Astrocyte (in vitro differentiated cells and primary cell): Measurements from ENCODE around the gene SUGP2. TPM values are rescaled to one million over a fixed set of nuclear protein-coding genes. Genes with fewer than 3 reads are reported as not detected.

ENCODE experiments used
- DNase-seq: peaks from one replicate; pipeline ENCODE4 v3.0.0-alpha.2; 2010; ENCODE audit warnings: low read depth
- FAIRE-seq: peaks from 2 replicates; lab custom pipeline; 2011; peaks lifted over from hg19 to GRCh38; lab: Jason Lieb, UNC
- H2AFZ ChIP-seq: 2 replicates; pipeline ENCODE4 v1.6.0; 2012; ENCODE audit warnings: low read depth, low read length, inconsistent platforms
- H3K27ac ChIP-seq: 2 replicates; pipeline ENCODE4 v1.5.1; 2011; ENCODE audit warnings: low read depth, low read length, inconsistent platforms
- H3K27me3 ChIP-seq: 2 replicates; pipeline ENCODE4 v1.6.0; 2011; ENCODE audit warnings: low read length, inconsistent platforms; ENCODE audit not compliant: insufficient read depth
- H3K36me3 ChIP-seq: 2 replicates; pipeline ENCODE4 v1.5.1; 2011; ENCODE audit warnings: low read length, inconsistent platforms; ENCODE audit not compliant: insufficient read depth
- H3K4me1 ChIP-seq: 2 replicates; pipeline ENCODE4 v1.5.1; 2011; ENCODE audit warnings: low read length, inconsistent platforms; ENCODE audit not compliant: insufficient read depth
- H3K4me2 ChIP-seq: 2 replicates; pipeline ENCODE4 v1.6.0; 2012; ENCODE audit warnings: low read length, inconsistent platforms
- H3K4me3 ChIP-seq: 2 replicates; pipeline ENCODE4 v1.5.1; 2011; ENCODE audit warnings: low read depth, mild to moderate bottlenecking, low read length, inconsistent platforms; ENCODE audit not compliant: insufficient read depth
- H3K79me2 ChIP-seq: 2 replicates; pipeline ENCODE4 v1.6.0; 2012; ENCODE audit warnings: mild to moderate bottlenecking, low read length, inconsistent platforms; ENCODE audit not compliant: insufficient read depth
- H3K9ac ChIP-seq: 2 replicates; pipeline ENCODE4 v1.6.0; 2012; ENCODE audit warnings: mild to moderate bottlenecking, low read length, inconsistent platforms
- H3K9me3 ChIP-seq: 2 replicates; pipeline ENCODE4 v1.5.1; 2012; ENCODE audit warnings: low read depth, mild to moderate bottlenecking, low read length, inconsistent platforms; ENCODE audit not compliant: insufficient read depth
- H4K20me1 ChIP-seq: 2 replicates; pipeline ENCODE4 v1.6.0; 2012; ENCODE audit warnings: low read length, inconsistent platforms; ENCODE audit not compliant: insufficient read depth
- H3K27ac Mint-ChIP-seq: one replicate; pipeline ENCODE4 v1.8.0; 2021; ENCODE audit warnings: mild to moderate bottlenecking, mixed read lengths; ENCODE audit not compliant: unreplicated experiment
- H3K27me3 Mint-ChIP-seq: one replicate; pipeline ENCODE4 v1.8.0; 2021; ENCODE audit warnings: low read depth, mixed read lengths; ENCODE audit not compliant: unreplicated experiment
- H3K36me3 Mint-ChIP-seq: one replicate; pipeline ENCODE4 v1.8.0; 2021; ENCODE audit warnings: low read depth, mixed read lengths; ENCODE audit not compliant: unreplicated experiment
- H3K4me1 Mint-ChIP-seq: one replicate; pipeline ENCODE4 v1.8.0; 2021; ENCODE audit warnings: low read depth, mixed read lengths; ENCODE audit not compliant: unreplicated experiment
- H3K4me3 Mint-ChIP-seq: one replicate; pipeline ENCODE4 v1.8.0; 2021; ENCODE audit warnings: mild to moderate bottlenecking, moderate library complexity, mixed read lengths; ENCODE audit not compliant: unreplicated experiment
- H3K9me3 Mint-ChIP-seq: one replicate; pipeline ENCODE4 v1.8.0; 2021; ENCODE audit warnings: mild to moderate bottlenecking, mixed read lengths; ENCODE audit not compliant: unreplicated experiment
- CTCF ChIP-seq: IDR thresholded peaks from 2 replicates; pipeline ENCODE4 v1.5.1; 2011; ENCODE audit warnings: low read depth, mild to moderate bottlenecking, inconsistent platforms, low read length, moderate library complexity; ENCODE audit not compliant: insufficient read depth
- EZH2 ChIP-seq: IDR thresholded peaks from 2 replicates; pipeline ENCODE4 v1.6.1; 2012; ENCODE audit warnings: mild to moderate bottlenecking, low read length, inconsistent platforms; ENCODE audit not compliant: insufficient read depth
- total RNA-seq: library from RNA; stranded (reverse); gene quantifications from 2 replicates; pipeline ENCODE4 v1.2.1, GENCODE V29; 2021

The SUGP2 gene
- total RNA-seq, 1 donor from 2014 or later: 77.6 TPM

DNA sequence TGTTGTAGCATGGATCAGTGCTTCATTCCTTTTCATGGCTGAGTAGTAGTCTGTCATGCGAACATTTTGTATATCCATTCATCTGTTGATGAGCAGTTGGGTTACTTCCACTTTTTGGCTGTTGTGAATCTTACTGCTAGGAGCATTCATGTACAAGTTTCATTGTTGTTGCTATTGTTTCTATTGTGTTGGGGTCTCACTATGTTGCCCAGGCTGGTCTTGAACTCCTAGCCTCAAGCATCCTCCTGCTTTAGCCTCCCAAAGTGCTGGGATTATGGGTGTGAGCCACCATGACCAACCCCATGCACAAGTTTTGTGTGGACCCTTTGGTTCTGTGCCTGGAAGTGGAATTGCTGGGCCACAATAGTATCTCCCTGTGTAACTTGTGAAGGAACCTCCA is 46.3 kb upstream of the SUGP2 start:
- no peak overlapping the region for H2AFZ ChIP-seq
- H3K9me3 Mint-ChIP-seq: no peaks in the 10 kb centered on the region
- no peak overlapping the region for H3K27ac ChIP-seq
- peaks cover 36% of the 10 kb centered on the region for H4K20me1 ChIP-seq
- TF ChIP-seq CTCF (no peak), EZH2 (no peak)
- H3K4me1 Mint-ChIP-seq: no peaks in the 10 kb centered on the region
- peaks cover 17% of the 10 kb centered on the region for H3K36me3 Mint-ChIP-seq
- no peaks in the 10 kb centered on the region for H3K36me3 ChIP-seq
- H3K4me3 ChIP-seq: no peak overlapping the region
- H3K4me2 ChIP-seq: no peak overlapping the region
- FAIRE-seq: no peak
- no peak overlapping the region for H3K9ac ChIP-seq
- H3K27me3 Mint-ChIP-seq: peaks cover 7% of the 10 kb centered on the region
- H3K79me2 ChIP-seq: no peaks in the 10 kb centered on the region
- no peaks in the 10 kb centered on the region for H3K9me3 ChIP-seq
- no peaks in the 10 kb centered on the region for H3K4me1 ChIP-seq
- no peak overlapping the region for H3K27ac Mint-ChIP-seq
- H3K4me3 Mint-ChIP-seq: no peak overlapping the region
- no peak for DNase-seq
- H3K27me3 ChIP-seq: no peaks in the 10 kb centered on the region

DNA sequence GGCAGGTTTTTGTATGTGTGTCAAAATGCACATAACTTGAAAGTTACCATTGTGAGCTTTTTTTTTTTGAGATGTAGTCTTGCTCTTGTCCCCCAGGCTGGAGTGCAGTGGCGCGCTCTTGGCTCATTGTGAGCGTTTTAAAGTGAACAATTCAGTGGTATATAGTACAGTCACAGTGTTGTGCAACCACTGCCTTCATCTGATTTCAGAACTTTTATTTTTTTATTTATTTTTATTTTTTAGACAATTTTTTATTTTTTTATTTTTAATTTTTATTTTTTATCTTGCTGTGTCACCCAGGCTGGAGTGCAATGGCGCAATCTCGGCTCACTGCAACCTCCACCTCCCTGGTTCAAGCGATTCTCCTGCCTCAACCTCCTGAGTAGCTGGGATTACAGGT is 45.5 kb upstream of the SUGP2 start:
- no peaks in the 10 kb centered on the region for H3K36me3 ChIP-seq
- no peak overlapping the region for H3K4me2 ChIP-seq
- H3K27me3 ChIP-seq: no peaks in the 10 kb centered on the region
- H2AFZ ChIP-seq: no peak overlapping the region
- H3K27ac ChIP-seq: no peak overlapping the region
- FAIRE-seq: no peak
- H3K79me2 ChIP-seq: no peaks in the 10 kb centered on the region
- no peaks in the 10 kb centered on the region for H3K9me3 ChIP-seq
- H3K4me1 ChIP-seq: no peaks in the 10 kb centered on the region
- Mint-ChIP-seq H3K27me3 (peaks cover 7% of the 10 kb centered on the region), H3K4me1 (no peaks in the 10 kb centered on the region), H3K9me3 (no peaks in the 10 kb centered on the region), H3K4me3 (no peak overlapping the region), H3K36me3 (peaks cover 17% of the 10 kb centered on the region), H3K27ac (no peak overlapping the region)
- H3K4me3 ChIP-seq: no peak overlapping the region
- no peak overlapping the region for H3K9ac ChIP-seq
- H4K20me1 ChIP-seq: peaks cover 41% of the 10 kb centered on the region
- no peak for DNase-seq
- no peak for TF ChIP-seq EZH2
- no peak for TF ChIP-seq CTCF

GRCh38 chr19:19077103-19077502 is 43.8 kb upstream of the SUGP2 start:
- Histone ChIP-seq H3K4me3 (no peak overlapping the region), H3K4me1 (no peaks in the 10 kb centered on the region), H3K27me3 (no peaks in the 10 kb centered on the region), H3K79me2 (no peaks in the 10 kb centered on the region), H3K36me3 (no peaks in the 10 kb centered on the region), H3K4me2 (no peak overlapping the region), H3K9ac (no peak overlapping the region), H4K20me1 (peaks cover 44% of the 10 kb centered on the region), H3K27ac (no peak overlapping the region), H3K9me3 (no peaks in the 10 kb centered on the region), H2AFZ (no peak overlapping the region)
- peaks cover 12% of the 10 kb centered on the region for H3K36me3 Mint-ChIP-seq
- peaks cover 3% of the 10 kb centered on the region for H3K9me3 Mint-ChIP-seq
- DNase-seq (no peak), FAIRE-seq (no peak)
- no peaks in the 10 kb centered on the region for H3K4me1 Mint-ChIP-seq
- peaks cover 5% of the 10 kb centered on the region for H3K27me3 Mint-ChIP-seq
- TF ChIP-seq CTCF (no peak), EZH2 (no peak)
- no peak overlapping the region for H3K27ac Mint-ChIP-seq
- H3K4me3 Mint-ChIP-seq: no peak overlapping the region
